Ishikawa (cell line): ENCODE results near the gene COPS4.

ENCODE experiments used
- CEBPB ChIP-seq: IDR thresholded peaks from 2 replicates; pipeline ENCODE4 v1.6.1; 2012
- CREB1 ChIP-seq: IDR thresholded peaks from 2 replicates; pipeline ENCODE4 v1.6.1; 2012; ENCODE audit warnings: low read depth
- EGR1 ChIP-seq: IDR thresholded peaks from 2 replicates; pipeline ENCODE4 v1.6.1; 2012
- EP300 ChIP-seq: IDR thresholded peaks from 2 replicates; pipeline ENCODE4 v1.6.1; 2012; ENCODE audit warnings: borderline replicate concordance
- FOXM1 ChIP-seq: IDR thresholded peaks from 2 replicates; pipeline ENCODE4 v1.6.1; 2012; ENCODE audit warnings: low read depth, borderline replicate concordance
- NFIC ChIP-seq: IDR thresholded peaks from 2 replicates; pipeline ENCODE4 v1.6.1; 2012
- RAD21 ChIP-seq: IDR thresholded peaks from 2 replicates; pipeline ENCODE4 v1.6.1; 2012; ENCODE audit warnings: low read depth
- TAF1 ChIP-seq: IDR thresholded peaks from 2 replicates; pipeline ENCODE4 v1.6.1; 2012; ENCODE audit warnings: low read depth, mild to moderate bottlenecking
- TCF12 ChIP-seq: IDR thresholded peaks from 2 replicates; pipeline ENCODE4 v1.6.1; 2012; ENCODE audit warnings: low read depth
- TEAD4 ChIP-seq: IDR thresholded peaks from 2 replicates; pipeline ENCODE4 v1.6.1; 2012
- YY1 ChIP-seq: IDR thresholded peaks from 2 replicates; pipeline ENCODE4 v1.6.1; 2012; ENCODE audit warnings: low read depth
- ZBTB7A ChIP-seq: IDR thresholded peaks from 2 replicates; pipeline ENCODE4 v1.6.1; 2012; ENCODE audit warnings: low read depth
- TF ChIP-seq, protein P1 (sequence below): IDR thresholded peaks from 2 replicates; pipeline ENCODE4 v1.6.1; 2012
- TF ChIP-seq, protein P2 (sequence below): IDR thresholded peaks from 2 replicates; pipeline ENCODE4 v1.6.1; 2012; ENCODE audit warnings: low read depth, mild to moderate bottlenecking
- TF ChIP-seq, protein P3 (sequence below): IDR thresholded peaks from 2 replicates; pipeline ENCODE4 v1.6.1; 2012

COPS4 gene

DNA sequence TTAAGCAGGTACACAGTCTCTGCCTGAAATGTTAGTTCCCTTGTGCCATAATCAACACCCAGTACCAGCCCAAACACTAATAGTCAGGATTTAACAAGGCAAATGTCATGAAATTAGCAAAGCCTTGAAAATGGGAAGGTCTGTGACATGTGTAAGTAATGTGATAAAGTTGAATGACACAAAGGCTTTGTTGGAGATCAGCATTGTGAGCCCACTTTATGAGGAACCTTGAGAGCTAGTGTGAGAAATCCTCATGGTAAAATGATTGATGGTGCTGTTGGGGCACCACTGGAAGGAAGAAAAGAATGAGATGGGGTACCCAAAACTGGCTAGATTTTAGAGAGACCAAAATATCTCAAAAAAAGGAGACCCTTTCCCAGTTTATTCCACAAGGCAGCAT lies 21.1 kb upstream of the COPS4 start:
- TF ChIP-seq TAF1 = no peak
- TF ChIP-seq EP300 = no peak
- TF ChIP-seq NFIC = no peak
- TF ChIP-seq CREB1 = no peak
- no peak for TF ChIP-seq FOXM1
- TF ChIP-seq ZBTB7A = no peak
- TF ChIP-seq EGR1 = no peak
- no peak for TF ChIP-seq YY1
- TF ChIP-seq RAD21 = no peak
- no peak for TF ChIP-seq TEAD4
- TF ChIP-seq, protein P1, sequence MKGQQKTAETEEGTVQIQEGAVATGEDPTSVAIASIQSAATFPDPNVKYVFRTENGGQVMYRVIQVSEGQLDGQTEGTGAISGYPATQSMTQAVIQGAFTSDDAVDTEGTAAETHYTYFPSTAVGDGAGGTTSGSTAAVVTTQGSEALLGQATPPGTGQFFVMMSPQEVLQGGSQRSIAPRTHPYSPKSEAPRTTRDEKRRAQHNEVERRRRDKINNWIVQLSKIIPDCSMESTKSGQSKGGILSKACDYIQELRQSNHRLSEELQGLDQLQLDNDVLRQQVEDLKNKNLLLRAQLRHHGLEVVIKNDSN = no peak
- no peak for TF ChIP-seq TCF12

DNA sequence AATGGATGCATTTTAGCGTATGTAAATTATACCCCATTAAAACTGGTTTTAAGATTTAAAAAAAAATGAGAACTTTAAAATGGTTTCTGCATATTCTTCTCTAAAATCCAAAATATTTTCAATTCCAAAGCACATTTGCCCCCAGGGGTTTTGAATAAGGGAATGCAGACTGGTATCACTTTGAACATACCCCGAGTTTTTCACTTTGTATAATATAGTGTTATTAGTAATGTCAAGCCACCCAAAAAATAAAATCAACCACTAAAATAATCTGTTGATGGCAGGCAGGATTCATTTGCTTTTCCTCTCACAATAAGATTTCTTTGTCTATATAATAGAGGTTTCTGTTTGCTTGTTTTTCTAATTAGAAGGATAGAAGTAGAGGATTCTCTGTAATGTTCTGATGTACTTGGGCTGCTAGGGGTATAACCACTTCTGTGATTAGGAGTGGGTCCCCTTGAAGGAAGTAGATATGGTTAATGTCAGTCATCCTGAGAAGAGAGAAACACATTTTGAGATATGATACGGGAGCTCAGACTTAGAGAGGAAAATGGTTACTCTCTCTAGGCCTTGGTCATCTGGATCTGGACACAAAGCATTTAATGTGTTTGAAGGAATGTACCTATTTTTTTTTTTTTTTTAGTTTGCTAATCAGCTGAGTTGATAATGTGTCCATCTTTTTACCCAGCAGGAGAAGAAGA lies 15.0 kb upstream of the COPS4 start:
- TF ChIP-seq EP300 (no peak), YY1 (no peak), NFIC (no peak), TAF1 (no peak), ZBTB7A (no peak), EGR1 (no peak), CEBPB (no peak), TEAD4 (no peak), TCF12 (no peak), FOXM1 (no peak), RAD21 (no peak), CREB1 (no peak)
- TF ChIP-seq, protein P2, sequence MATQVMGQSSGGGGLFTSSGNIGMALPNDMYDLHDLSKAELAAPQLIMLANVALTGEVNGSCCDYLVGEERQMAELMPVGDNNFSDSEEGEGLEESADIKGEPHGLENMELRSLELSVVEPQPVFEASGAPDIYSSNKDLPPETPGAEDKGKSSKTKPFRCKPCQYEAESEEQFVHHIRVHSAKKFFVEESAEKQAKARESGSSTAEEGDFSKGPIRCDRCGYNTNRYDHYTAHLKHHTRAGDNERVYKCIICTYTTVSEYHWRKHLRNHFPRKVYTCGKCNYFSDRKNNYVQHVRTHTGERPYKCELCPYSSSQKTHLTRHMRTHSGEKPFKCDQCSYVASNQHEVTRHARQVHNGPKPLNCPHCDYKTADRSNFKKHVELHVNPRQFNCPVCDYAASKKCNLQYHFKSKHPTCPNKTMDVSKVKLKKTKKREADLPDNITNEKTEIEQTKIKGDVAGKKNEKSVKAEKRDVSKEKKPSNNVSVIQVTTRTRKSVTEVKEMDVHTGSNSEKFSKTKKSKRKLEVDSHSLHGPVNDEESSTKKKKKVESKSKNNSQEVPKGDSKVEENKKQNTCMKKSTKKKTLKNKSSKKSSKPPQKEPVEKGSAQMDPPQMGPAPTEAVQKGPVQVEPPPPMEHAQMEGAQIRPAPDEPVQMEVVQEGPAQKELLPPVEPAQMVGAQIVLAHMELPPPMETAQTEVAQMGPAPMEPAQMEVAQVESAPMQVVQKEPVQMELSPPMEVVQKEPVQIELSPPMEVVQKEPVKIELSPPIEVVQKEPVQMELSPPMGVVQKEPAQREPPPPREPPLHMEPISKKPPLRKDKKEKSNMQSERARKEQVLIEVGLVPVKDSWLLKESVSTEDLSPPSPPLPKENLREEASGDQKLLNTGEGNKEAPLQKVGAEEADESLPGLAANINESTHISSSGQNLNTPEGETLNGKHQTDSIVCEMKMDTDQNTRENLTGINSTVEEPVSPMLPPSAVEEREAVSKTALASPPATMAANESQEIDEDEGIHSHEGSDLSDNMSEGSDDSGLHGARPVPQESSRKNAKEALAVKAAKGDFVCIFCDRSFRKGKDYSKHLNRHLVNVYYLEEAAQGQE = no peak
- TF ChIP-seq, protein P3, sequence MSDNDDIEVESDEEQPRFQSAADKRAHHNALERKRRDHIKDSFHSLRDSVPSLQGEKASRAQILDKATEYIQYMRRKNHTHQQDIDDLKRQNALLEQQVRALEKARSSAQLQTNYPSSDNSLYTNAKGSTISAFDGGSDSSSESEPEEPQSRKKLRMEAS = no peak
- TF ChIP-seq, protein P1 = no peak

DNA sequence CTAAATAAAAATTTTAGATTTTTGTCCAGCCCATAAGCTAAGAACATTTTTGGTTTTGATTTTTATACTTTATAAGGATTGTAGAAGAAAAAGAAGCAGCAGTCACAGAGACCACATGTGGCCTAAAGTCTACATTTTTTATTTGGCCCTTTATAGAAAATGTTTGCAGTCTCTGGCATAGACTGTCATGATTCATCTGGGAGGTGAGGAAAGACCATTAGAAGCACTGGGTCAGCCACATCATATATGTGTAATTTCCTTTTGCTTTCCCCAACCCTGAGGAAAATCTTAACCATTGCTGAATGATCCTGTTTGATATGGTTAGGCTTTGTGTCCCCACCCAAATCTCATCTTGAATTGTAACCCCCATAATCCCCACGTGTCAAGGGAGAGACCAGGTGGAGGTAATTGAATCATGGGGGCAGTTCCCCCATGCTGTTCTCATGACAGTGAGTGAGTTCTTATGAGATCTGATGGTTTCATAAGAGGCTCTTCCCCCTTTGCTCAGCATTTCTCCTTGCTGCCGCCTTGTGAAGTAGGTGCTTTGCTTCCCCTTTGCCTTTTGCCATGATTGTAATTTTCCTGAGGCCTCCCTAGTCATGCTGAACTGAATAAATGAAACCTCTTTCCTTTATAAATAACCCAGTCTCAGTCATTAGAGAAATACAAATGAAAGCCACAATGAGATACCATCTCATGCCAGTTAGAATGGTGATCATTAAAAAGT lies 12.1 kb upstream of the COPS4 start:
- TF ChIP-seq, protein P1 = no peak
- TF ChIP-seq YY1 = no peak
- TF ChIP-seq NFIC = no peak
- TF ChIP-seq, protein P3 = no peak
- TF ChIP-seq, protein P2 = no peak
- TF ChIP-seq FOXM1 = no peak
- TF ChIP-seq TAF1 = no peak
- no peak for TF ChIP-seq RAD21
- TF ChIP-seq CREB1 = no peak
- TF ChIP-seq ZBTB7A = no peak

DNA sequence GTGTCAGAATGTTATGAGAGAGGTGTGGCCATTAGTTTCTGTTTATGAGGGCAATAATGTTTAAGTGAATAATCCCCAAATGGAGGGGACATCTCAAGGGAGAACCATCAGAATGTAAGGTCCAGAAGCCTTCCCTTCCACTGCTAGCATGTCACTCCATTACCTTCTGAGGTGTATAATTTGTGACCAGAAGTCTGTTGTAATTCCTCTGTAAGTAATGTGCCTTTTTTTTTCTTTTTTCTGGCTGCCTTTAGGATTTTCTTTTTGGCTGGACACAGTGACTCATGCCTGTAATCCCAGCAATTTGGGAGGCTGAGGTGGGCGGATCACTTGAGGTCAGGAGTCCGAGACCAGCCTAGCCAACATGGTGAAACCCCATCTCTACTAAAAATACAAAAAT lies 10.8 kb upstream of the COPS4 start:
- TF ChIP-seq FOXM1 (no peak), RAD21 (no peak), EGR1 (no peak), ZBTB7A (no peak), TAF1 (no peak), CEBPB (no peak), CREB1 (no peak)
- TF ChIP-seq, protein P2 = no peak
